Measurements from ENCODE around the gene NR5A2. TPM values are rescaled to one million over a fixed set of nuclear protein-coding genes. Genes with fewer than 3 reads are reported as not detected.

NR5A2 gene
- total and polyA plus RNA-seq, 10 of the 15 experiments (the other 5 are each of a cell fraction or from before 2014, with no cell fraction given) = 0.02 to 0.60 (median 0.15) TPM; not detected in 1

- TF ChIP-seq ZNF384 (IDR thresholded peaks at IDR 0.05; ENCODE audit: borderline replicate concordance, low read depth, low read length) (no peak), ATF7 (IDR thresholded peaks at IDR 0.05; ENCODE audit: low read depth) (peak; percentile 11; the same call in 1 of the 2 replicates), SMAD1 (IDR thresholded peaks at IDR 0.05; ENCODE audit: low read depth, partially characterized antibody) (no peak), CHD4 (IDR thresholded peaks at IDR 0.05) (no peak), CUX1 (IDR thresholded peaks at IDR 0.05; ENCODE audit: insufficient replicate concordance, low read depth, low read length) (no peak), PBX3 (IDR thresholded peaks at IDR 0.05; ENCODE audit: insufficient replicate concordance, low read depth, low read length) (no peak), POLR2AphosphoS5 (IDR thresholded peaks at IDR 0.05; ENCODE audit: low read length) (no peak), POLR2AphosphoS2 (IDR thresholded peaks at IDR 0.05; ENCODE audit: low read depth, low read length) (no peak), HDGF (IDR thresholded peaks at IDR 0.05) (no peak), SPI1 (IDR thresholded peaks at IDR 0.05; ENCODE audit: borderline replicate concordance, insufficient read depth, low read depth, low read length) (no peak), EED (IDR thresholded peaks at IDR 0.05; ENCODE audit: low read depth) (0 out of 2 replicates have a peak, but pooled peaks have one; percentile 37), NR2C1 (IDR thresholded peaks at IDR 0.05) (no peak), TARDBP (IDR thresholded peaks at IDR 0.05; ENCODE audit: borderline replicate concordance) (no peak), NBN (IDR thresholded peaks at IDR 0.05) (no peak), NR2C2 (IDR thresholded peaks at IDR 0.05; ENCODE audit: borderline replicate concordance, control insufficient read depth, insufficient read length, low read depth) (no peak), EP300 (IDR thresholded peaks at IDR 0.05; ENCODE audit: borderline replicate concordance in 1 of 2, control insufficient read depth in 1 of 2, low read depth in 2 of 2, low read length in 2 of 2) (no peak), HCFC1 (IDR thresholded peaks at IDR 0.05; ENCODE audit: low read length) (no peak), SP1 (IDR thresholded peaks at IDR 0.05; ENCODE audit: low read depth, low read length) (no peak)
- TF ChIP-seq, protein P1, sequence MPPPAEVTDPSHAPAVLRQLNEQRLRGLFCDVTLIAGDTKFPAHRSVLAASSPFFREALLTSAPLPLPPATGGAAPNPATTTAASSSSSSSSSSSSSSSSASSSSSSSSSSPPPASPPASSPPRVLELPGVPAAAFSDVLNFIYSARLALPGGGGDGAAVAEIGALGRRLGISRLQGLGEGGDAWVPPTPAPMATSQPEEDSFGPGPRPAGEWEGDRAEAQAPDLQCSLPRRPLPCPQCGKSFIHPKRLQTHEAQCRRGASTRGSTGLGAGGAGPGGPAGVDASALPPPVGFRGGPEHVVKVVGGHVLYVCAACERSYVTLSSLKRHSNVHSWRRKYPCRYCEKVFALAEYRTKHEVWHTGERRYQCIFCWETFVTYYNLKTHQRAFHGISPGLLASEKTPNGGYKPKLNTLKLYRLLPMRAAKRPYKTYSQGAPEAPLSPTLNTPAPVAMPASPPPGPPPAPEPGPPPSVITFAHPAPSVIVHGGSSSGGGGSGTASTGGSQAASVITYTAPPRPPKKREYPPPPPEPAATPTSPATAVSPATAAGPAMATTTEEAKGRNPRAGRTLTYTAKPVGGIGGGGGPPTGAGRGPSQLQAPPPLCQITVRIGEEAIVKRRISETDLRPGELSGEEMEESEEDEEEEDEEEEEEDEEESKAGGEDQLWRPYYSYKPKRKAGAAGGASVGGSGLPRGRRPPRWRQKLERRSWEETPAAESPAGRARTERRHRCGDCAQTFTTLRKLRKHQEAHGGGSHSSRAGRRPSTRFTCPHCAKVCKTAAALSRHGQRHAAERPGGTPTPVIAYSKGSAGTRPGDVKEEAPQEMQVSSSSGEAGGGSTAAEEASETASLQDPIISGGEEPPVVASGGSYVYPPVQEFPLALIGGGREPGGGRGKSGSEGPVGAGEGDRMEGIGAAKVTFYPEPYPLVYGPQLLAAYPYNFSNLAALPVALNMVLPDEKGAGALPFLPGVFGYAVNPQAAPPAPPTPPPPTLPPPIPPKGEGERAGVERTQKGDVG (CRISPR knock-in tag; IDR thresholded peaks at IDR 0.05) = no peak
- TF ChIP-seq, protein P2, sequence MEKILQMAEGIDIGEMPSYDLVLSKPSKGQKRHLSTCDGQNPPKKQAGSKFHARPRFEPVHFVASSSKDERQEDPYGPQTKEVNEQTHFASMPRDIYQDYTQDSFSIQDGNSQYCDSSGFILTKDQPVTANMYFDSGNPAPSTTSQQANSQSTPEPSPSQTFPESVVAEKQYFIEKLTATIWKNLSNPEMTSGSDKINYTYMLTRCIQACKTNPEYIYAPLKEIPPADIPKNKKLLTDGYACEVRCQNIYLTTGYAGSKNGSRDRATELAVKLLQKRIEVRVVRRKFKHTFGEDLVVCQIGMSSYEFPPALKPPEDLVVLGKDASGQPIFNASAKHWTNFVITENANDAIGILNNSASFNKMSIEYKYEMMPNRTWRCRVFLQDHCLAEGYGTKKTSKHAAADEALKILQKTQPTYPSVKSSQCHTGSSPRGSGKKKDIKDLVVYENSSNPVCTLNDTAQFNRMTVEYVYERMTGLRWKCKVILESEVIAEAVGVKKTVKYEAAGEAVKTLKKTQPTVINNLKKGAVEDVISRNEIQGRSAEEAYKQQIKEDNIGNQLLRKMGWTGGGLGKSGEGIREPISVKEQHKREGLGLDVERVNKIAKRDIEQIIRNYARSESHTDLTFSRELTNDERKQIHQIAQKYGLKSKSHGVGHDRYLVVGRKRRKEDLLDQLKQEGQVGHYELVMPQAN (conservative IDR thresholded peaks at IDR 0.05) = no peak
Measured at GRCh38 chr1:200150721-200151120, 123.2 kb downstream of the NR5A2 start (continued).

Measured in GM12878 (cell line).